Parathyroid adenoma (tissue), 2 donors: ENCODE data around the gene MAN1A1.

Source experiments
- H2AFZ ChIP-seq: fragments of 300-600 bp; sonication (generic); one replicate; pipeline ENCODE4 v1.7.0; 2017; ENCODE audit warnings: antibody characterized with exemption, mild to moderate bottlenecking
- H3K27ac ChIP-seq: fragments of 300-600 bp; sonication (generic); one replicate; pipeline ENCODE4 v1.7.0; 2017
- H3K27me3 ChIP-seq: fragments of 300-600 bp; sonication (generic); one replicate; pipeline ENCODE4 v1.7.0; 2017; ENCODE audit warnings: low read length; ENCODE audit not compliant: control insufficient read depth, insufficient read depth
- H3K36me3 ChIP-seq: fragments of 300-600 bp; sonication (generic); one replicate; pipeline ENCODE4 v1.7.0; 2017; ENCODE audit warnings: low read length; ENCODE audit not compliant: control insufficient read depth, insufficient read depth
- H3K4me1 ChIP-seq: fragments of 300-600 bp; sonication (generic); one replicate; pipeline ENCODE4 v1.7.0; 2017; ENCODE audit warnings: control low read depth
- H3K4me2 ChIP-seq: fragments of 300-600 bp; sonication (generic); one replicate; pipeline ENCODE4 v1.7.0; 2017; ENCODE audit warnings: low read length
- H3K4me3 ChIP-seq: fragments of 300-600 bp; sonication (generic); one replicate; pipeline ENCODE4 v1.7.0; 2017; ENCODE audit warnings: low read depth, low read length
- H3K79me2 ChIP-seq: fragments of 300-600 bp; sonication (generic); one replicate; pipeline ENCODE4 v1.7.0; 2017; ENCODE audit warnings: control low read depth
- H3K9ac ChIP-seq: fragments of 300-600 bp; sonication (generic); one replicate; pipeline ENCODE4 v1.7.0; 2017; ENCODE audit warnings: mild to moderate bottlenecking
- H3K9me3 ChIP-seq: fragments of 300-600 bp; sonication (generic); one replicate; pipeline ENCODE4 v1.7.0; 2017; ENCODE audit warnings: low read length; ENCODE audit not compliant: control insufficient read depth
- CTCF ChIP-seq: fragments of 300-600 bp; sonication (generic); IDR thresholded peaks from one replicate; pipeline ENCODE4 v1.7.0; 2017; ENCODE audit warnings: antibody characterized with exemption, mild to moderate bottlenecking
- donor health status: primary hyperparathyroidism.

The MAN1A1 gene

DNA sequence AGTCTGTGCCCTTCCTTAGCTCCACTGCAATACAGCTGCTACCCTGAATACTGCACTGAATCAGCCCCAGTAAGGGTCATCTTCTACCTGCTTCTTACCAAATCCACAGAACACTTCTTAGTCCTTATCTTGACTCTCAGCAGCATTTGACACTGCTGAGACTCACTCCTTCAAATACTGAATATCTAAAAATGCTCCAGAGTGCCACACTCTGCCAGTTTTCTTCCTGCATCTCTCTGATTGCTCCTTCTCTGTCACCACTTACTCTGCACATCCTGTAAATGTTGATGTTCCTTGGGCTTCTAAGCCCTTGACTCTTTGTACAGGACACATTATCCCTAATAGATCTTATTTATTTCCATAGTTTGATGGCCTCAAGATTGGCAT, 19.8 kb downstream of the MAN1A1 start:
- no peaks in the 10 kb centered on the region for H3K9me3 ChIP-seq
- H3K79me2 ChIP-seq, result no peaks in the 10 kb centered on the region
- H3K4me3 ChIP-seq, result no peak overlapping the region
- no peak overlapping the region for H3K9ac ChIP-seq
- no peak overlapping the region for H3K27ac ChIP-seq
- H3K36me3 ChIP-seq, result no peaks in the 10 kb centered on the region
- TF ChIP-seq CTCF, result no peak
- no peak overlapping the region for H2AFZ ChIP-seq
- no peak overlapping the region for H3K4me2 ChIP-seq
- no peaks in the 10 kb centered on the region for H3K4me1 ChIP-seq
- no peaks in the 10 kb centered on the region for H3K27me3 ChIP-seq

GRCh38 chr6:119328892-119329793, 20.4 kb downstream of the MAN1A1 start:
- no peaks in the 10 kb centered on the region for H3K9me3 ChIP-seq
- H3K27me3 ChIP-seq, result no peaks in the 10 kb centered on the region
- H3K4me3 ChIP-seq, result no peak overlapping the region
- no peak overlapping the region for H3K27ac ChIP-seq
- no peaks in the 10 kb centered on the region for H3K79me2 ChIP-seq
- H3K36me3 ChIP-seq, result no peaks in the 10 kb centered on the region
- H3K9ac ChIP-seq, result no peak overlapping the region
- H3K4me2 ChIP-seq, result no peak overlapping the region
- TF ChIP-seq CTCF, result no peak
- no peak overlapping the region for H2AFZ ChIP-seq
- H3K4me1 ChIP-seq, result no peaks in the 10 kb centered on the region

DNA sequence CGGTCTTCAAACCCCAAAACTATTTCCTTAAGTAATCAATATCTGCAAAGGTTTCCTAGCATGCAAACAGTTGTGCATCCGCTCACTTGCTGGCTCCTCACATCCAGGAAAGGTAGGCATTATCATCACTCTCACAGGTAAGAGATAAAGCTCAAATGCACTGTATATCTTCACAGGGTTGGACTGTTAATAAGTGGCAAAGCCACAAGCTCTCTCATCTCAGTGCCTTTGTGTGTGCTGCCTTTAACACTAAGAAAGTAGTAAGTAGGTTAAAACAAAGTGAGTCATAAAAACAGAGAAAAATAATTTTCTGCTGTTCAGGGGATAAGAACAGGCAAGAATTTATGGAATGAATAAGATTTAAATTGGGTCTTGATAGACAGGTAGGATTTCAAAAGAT, 21.3 kb downstream of the MAN1A1 start:
- no peak for TF ChIP-seq CTCF
- Histone ChIP-seq H3K27ac (no peak overlapping the region), H3K36me3 (no peaks in the 10 kb centered on the region), H2AFZ (no peak overlapping the region), H3K4me1 (no peaks in the 10 kb centered on the region), H3K4me2 (no peak overlapping the region), H3K9ac (no peak overlapping the region), H3K4me3 (no peak overlapping the region), H3K9me3 (no peaks in the 10 kb centered on the region), H3K27me3 (no peaks in the 10 kb centered on the region), H3K79me2 (no peaks in the 10 kb centered on the region)

- Histone ChIP-seq H3K9me3 (no peaks in the 10 kb centered on the region), H3K36me3 (no peaks in the 10 kb centered on the region), H3K4me2 (no peak overlapping the region), H3K9ac (no peak overlapping the region), H3K4me1 (no peaks in the 10 kb centered on the region), H3K27ac (no peak overlapping the region), H2AFZ (no peak overlapping the region), H3K79me2 (no peaks in the 10 kb centered on the region), H3K27me3 (no peaks in the 10 kb centered on the region), H3K4me3 (no peak overlapping the region)
- TF ChIP-seq CTCF, result no peak
Measured at GRCh38 chr6:119327810-119328209, 21.8 kb downstream of the MAN1A1 start.
